ENCODE results near the gene GAL3ST2. TPM values are rescaled to one million over a fixed set of nuclear protein-coding genes. Genes with fewer than 3 reads are reported as not detected.
"Not testable (repeated sequence)": the region's sequence is repeated elsewhere in the genome, so short reads cannot be mapped to it uniquely, and the experiment has no call there.

The GAL3ST2 gene
- total RNA-seq, 4 donors from 2014 or later: 1.6 TPM; not detected in 3

DNA sequence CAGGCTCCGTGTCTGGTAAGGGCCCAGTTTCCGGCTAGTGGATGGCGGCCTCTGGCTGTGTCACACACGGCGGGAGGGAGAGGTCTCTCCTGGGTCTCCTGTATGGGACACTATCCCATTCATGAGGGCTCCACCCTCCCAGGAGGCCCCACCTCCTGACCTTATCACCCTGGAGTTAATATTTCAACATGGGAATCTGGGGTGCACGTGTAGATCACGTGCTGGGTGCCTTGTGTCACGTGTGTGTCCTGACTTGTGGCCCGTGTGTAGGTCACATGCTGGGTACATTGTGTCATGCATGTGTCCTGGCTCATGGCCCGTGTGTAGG, 42.3 kb downstream of the GAL3ST2 start:
- Histone ChIP-seq H3K27me3 (no peaks in the 10 kb centered on the region), H3K36me3 (no peaks in the 10 kb centered on the region), H3K27ac (no peak overlapping the region), H3K4me3 (no peak overlapping the region), H3K9me3 (no peaks in the 10 kb centered on the region), H3K4me1 (no peaks in the 10 kb centered on the region)
- ATAC-seq: peak in 1 of 2 donors; percentile 31
- intact Hi-C loops (cut with DNase I; ENCODE audit: low total_unique reads): no loop called here
- TF ChIP-seq POLR2A (IDR thresholded peaks at IDR 0.05) (no peak), CTCF (IDR thresholded peaks at IDR 0.05 in 4 of 5, conservative IDR thresholded peaks at IDR 0.05 in 1 of 5) (no peak)
- in situ Hi-C loops (cut with MboI; ENCODE audit: low sequenced_read_pairs in 4 of 4): no loop called here
- DNase-seq: peak in 1 of 2 donors; percentile 32

- H3K27me3 ChIP-seq; intact Hi-C loops (cut with DNase I; ENCODE audit: low total_unique reads); H3K4me3 ChIP-seq; ATAC-seq; H3K4me1 ChIP-seq; H3K36me3 ChIP-seq; H3K9me3 ChIP-seq; in situ Hi-C loops (cut with MboI; ENCODE audit: low sequenced_read_pairs in 4 of 4); H3K27ac ChIP-seq: not testable (repeated sequence)
- peak in 1 of 2 donors; percentile 14 for DNase-seq
Observed at GRCh38 chr2:241819947-241820624, 43.5 kb downstream of the GAL3ST2 start.

DNA sequence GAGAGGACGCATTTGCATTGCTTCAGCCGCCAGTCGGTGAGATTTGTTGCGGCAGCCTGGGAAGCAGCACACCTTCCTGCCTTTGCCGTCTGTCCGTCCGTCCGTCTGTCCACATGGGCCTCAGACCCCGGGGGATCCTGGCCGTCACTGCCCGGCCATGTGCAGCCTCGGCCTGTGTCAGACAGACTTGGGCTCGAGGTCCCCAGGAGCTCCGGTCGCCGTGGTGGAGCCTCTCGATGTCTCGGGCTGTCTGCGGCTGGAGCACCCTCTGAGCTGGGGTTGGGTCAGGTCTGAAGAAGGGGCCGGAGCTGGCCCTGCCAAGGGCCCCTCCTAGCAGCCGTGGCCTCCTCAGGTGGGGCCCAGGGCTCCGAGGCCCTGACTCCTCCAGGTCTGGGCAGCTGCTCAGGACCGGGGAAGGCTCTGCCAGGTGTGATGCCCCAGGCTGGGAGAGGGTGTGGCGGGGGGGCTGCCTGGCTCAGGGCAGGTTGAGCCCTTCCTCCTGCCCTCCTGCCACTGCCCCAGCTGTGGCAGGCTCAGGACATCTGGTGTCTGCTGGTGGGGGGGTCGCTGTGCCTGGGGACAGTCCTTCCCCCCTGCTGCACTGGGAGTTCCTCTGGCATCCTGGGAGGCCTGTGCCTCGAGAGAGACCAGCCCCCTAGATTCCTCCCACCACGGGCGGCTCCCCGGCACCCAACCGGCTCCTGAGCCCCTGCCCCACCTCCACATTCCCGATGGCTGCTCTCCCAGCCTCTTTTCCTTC, 44.2 kb downstream of the GAL3ST2 start:
- in situ Hi-C loops (cut with MboI; ENCODE audit: low sequenced_read_pairs in 4 of 4): no loop called here
- H3K4me3 ChIP-seq: no peak overlapping the region
- H3K27ac ChIP-seq: no peak overlapping the region
- no peak for ATAC-seq
- H3K4me1 ChIP-seq: no peaks in the 10 kb centered on the region
- intact Hi-C loops (cut with DNase I; ENCODE audit: low total_unique reads): no loop called here
- no peaks in the 10 kb centered on the region for H3K27me3 ChIP-seq
- no peaks in the 10 kb centered on the region for H3K36me3 ChIP-seq
- peak in 1 of 2 donors; percentile 8 for DNase-seq
- no peaks in the 10 kb centered on the region for H3K9me3 ChIP-seq
- no peak for TF ChIP-seq POLR2A (IDR thresholded peaks at IDR 0.05)
- no peak for TF ChIP-seq CTCF (IDR thresholded peaks at IDR 0.05 in 4 of 5, conservative IDR thresholded peaks at IDR 0.05 in 1 of 5)

GRCh38 chr2:241821460-241822263, 45.0 kb downstream of the GAL3ST2 start:
- H3K27me3 ChIP-seq: peaks cover 0 to 2% (median 0%) of the 10 kb centered on the region in 3 donors
- ATAC-seq (no peak), DNase-seq (peak in 1 of 2 donors; percentile 11)
- H3K4me3 ChIP-seq: peak overlapping the region in 2 of 4 donors; percentile 5 to 15
- no peaks in the 10 kb centered on the region for H3K4me1 ChIP-seq
- no peaks in the 10 kb centered on the region for H3K36me3 ChIP-seq
- intact Hi-C loops (cut with DNase I; ENCODE audit: low total_unique reads) (no loop called here), in situ Hi-C loops (cut with MboI; ENCODE audit: low sequenced_read_pairs in 4 of 4) (no loop called here)
- TF ChIP-seq CTCF (IDR thresholded peaks at IDR 0.05 in 4 of 5, conservative IDR thresholded peaks at IDR 0.05 in 1 of 5) (no peak), POLR2A (IDR thresholded peaks at IDR 0.05) (no peak)
- H3K27ac ChIP-seq: no peak overlapping the region
- H3K9me3 ChIP-seq: no peaks in the 10 kb centered on the region

DNA sequence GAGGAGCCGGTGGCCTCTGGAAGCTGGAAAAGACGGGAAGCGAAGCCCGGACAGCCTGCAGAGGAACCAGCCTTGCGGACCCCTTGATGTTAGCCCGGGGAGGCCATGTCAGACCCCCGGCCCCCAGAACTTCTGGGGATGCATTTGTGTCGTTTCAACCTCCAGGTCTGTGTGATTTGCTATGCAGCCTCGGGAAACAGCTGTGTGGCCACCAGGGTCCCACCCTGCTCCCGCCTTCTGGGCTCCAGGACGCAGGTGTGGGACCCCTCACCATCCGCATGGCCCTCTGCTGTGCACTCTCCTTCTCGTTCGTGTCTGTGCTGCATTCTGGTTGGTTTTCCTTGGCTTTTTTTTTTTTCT, 45.6 kb downstream of the GAL3ST2 start:
- H3K36me3 ChIP-seq: no peaks in the 10 kb centered on the region
- peak overlapping the region in 2 of 4 donors; percentile 5 to 15 for H3K4me3 ChIP-seq
- ATAC-seq: no peak
- TF ChIP-seq POLR2A (IDR thresholded peaks at IDR 0.05) (no peak), CTCF (IDR thresholded peaks at IDR 0.05 in 4 of 5, conservative IDR thresholded peaks at IDR 0.05 in 1 of 5) (no peak)
- H3K4me1 ChIP-seq: no peaks in the 10 kb centered on the region
- H3K9me3 ChIP-seq: no peaks in the 10 kb centered on the region
- intact Hi-C loops (cut with DNase I; ENCODE audit: low total_unique reads) (no loop called here), in situ Hi-C loops (cut with MboI; ENCODE audit: low sequenced_read_pairs in 4 of 4) (no loop called here)
- DNase-seq: no peak
- H3K27me3 ChIP-seq: peaks cover 0 to 8% (median 0%) of the 10 kb centered on the region in 3 donors
- H3K27ac ChIP-seq: no peak overlapping the region

DNA sequence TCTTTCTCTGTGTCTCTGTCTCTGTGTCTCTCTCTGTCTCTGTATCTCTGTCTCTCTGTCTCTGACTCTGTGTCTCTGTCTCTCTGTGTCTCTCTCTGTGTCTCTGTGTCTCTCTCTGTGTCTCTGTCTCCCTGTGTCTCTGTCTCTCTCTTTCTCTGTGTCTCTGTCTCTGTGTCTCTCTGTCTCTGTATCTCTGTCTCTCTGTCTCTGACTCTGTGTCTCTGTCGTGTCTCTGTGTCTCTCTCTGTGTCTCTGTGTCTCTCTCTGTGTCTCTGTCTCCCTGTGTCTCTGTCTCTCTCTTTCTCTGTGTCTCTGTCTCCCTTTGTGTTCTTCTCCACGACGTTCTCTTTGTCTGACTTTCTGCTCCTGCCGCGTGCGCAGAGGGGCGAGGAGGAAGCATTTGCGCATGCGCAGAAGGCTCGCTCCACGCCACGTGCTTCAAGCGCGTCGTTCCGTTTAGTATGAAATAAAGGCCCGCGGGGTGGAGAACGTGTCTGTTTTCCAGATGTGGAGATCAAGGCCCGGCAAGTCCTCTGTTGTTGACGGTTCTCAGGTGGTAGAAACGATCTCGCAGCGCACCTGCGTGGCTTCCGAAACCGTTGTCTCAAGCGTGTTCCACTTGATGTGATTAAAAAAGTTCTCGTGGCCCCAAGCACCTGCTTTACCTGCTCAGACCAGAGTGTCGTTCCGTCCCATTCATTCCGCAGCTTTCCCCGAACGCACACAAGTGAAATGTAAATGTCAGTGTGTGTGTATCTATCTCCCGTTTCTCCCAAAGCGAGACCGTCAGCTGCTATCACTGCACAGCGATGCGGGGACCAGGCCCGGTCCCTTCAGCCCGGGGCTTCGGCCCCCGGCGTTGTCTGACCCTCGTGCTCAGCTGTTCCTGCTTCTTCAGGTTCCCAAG, 47.2 kb downstream of the GAL3ST2 start:
- H3K27ac ChIP-seq; intact Hi-C loops (cut with DNase I; ENCODE audit: low total_unique reads); ATAC-seq; H3K27me3 ChIP-seq; H3K9me3 ChIP-seq; H3K36me3 ChIP-seq; H3K4me1 ChIP-seq; DNase-seq; in situ Hi-C loops (cut with MboI; ENCODE audit: low sequenced_read_pairs in 4 of 4); H3K4me3 ChIP-seq: not testable (repeated sequence)

All from gastrocnemius medialis (tissue), 4 donors.